ENCODE data around the gene HDAC4. TPM values are rescaled to one million over a fixed set of nuclear protein-coding genes. Genes with fewer than 3 reads are reported as not detected.

HDAC4 gene
- total RNA-seq, 2 donors from 2014 or later, result 38.7 to 50.9 TPM

GRCh38 chr2:239322416-239323086 is 78.3 kb downstream of the HDAC4 start:
- ATAC-seq (peak; percentile 81), DNase-seq (peak; percentile 60 to 81)
- intact Hi-C loops (cut with DNase I, micrococcal nuclease), result no loop called here

- peak; percentile 4 to 15 for DNase-seq
- ATAC-seq, result no peak
- intact Hi-C loops (cut with DNase I, micrococcal nuclease), result no loop called here
These were observed 79.0 kb downstream of the HDAC4 start for GRCh38 chr2:239321596-239322415.

GRCh38 chr2:239318790-239319661 is 81.8 kb downstream of the HDAC4 start:
- DNase-seq (peak in 1 of 2 donors; percentile 54), ATAC-seq (peak; percentile 50)
- intact Hi-C loops (cut with DNase I, micrococcal nuclease), result no loop called here

GRCh38 chr2:239318151-239318611 is 82.6 kb downstream of the HDAC4 start:
- intact Hi-C loops (cut with DNase I, micrococcal nuclease), result no loop called here
- DNase-seq (no peak), ATAC-seq (no peak)

- peak in 1 of 2 donors; percentile 28 for DNase-seq
- intact Hi-C loops (cut with DNase I, micrococcal nuclease), result no loop called here
- ATAC-seq, result no peak
These were observed 84.0 kb downstream of the HDAC4 start for GRCh38 chr2:239316562-239317465.

GRCh38 chr2:239315308-239315707 is 85.5 kb downstream of the HDAC4 start:
- DNase-seq (no peak), ATAC-seq (no peak)
- intact Hi-C loops (cut with DNase I, micrococcal nuclease), result no loop called here

- DNase-seq, result no peak
- intact Hi-C loops (cut with DNase I, micrococcal nuclease), result no loop called here
- no peak for ATAC-seq
These were observed 87.0 kb downstream of the HDAC4 start for GRCh38 chr2:239313776-239314175.

GRCh38 chr2:239312741-239313667 is 87.8 kb downstream of the HDAC4 start:
- DNase-seq (peak in 1 of 2 donors; percentile 16), ATAC-seq (no peak)
- intact Hi-C loops (cut with DNase I, micrococcal nuclease), result no loop called here

GRCh38 chr2:239312081-239312511 is 88.7 kb downstream of the HDAC4 start:
- no peak for DNase-seq
- intact Hi-C loops (cut with DNase I, micrococcal nuclease), result no loop called here
- ATAC-seq, result no peak

GRCh38 chr2:239311132-239312040 is 89.4 kb downstream of the HDAC4 start:
- DNase-seq, result peak in 1 of 2 donors; percentile 18
- intact Hi-C loops (cut with DNase I, micrococcal nuclease), result no loop called here
- no peak for ATAC-seq

GRCh38 chr2:239310401-239311061 is 90.3 kb downstream of the HDAC4 start:
- ATAC-seq, result peak; percentile 8

GRCh38 chr2:239309398-239310245 is 91.2 kb downstream of the HDAC4 start:
- DNase-seq (peak in 1 of 2 donors; percentile 13), ATAC-seq (no peak)
- intact Hi-C loops (cut with DNase I, micrococcal nuclease), result no loop called here

More at GRCh38 chr2:239310401-239311061, 90.3 kb downstream of the HDAC4 start:
- intact Hi-C loops (cut with DNase I, micrococcal nuclease), result no loop called here
- DNase-seq, result peak in 1 of 2 donors; percentile 11

- peak in 1 of 2 donors; percentile 23 for DNase-seq
These were observed 92.0 kb downstream of the HDAC4 start for GRCh38 chr2:239308661-239309397.

More at GRCh38 chr2:239308661-239309397, 92.0 kb downstream of the HDAC4 start:
- ATAC-seq, result no peak
- intact Hi-C loops (cut with DNase I, micrococcal nuclease), result no loop called here

Measured in left colon (tissue), 2 donors.